CD4-positive, alpha-beta T cell treated with Interleukin-21 for 1 hour (primary cell): Measurements from ENCODE around the gene KLHL22.
"Not testable (repeated sequence)": the region's sequence is repeated elsewhere in the genome, so short reads cannot be mapped to it uniquely, and the experiment has no call there.

ENCODE experiments used
- DNase-seq: peaks from one replicate; pipeline ENCODE4 v3.0.0-alpha.2; 2020

Gene KLHL22

GRCh38 chr22:20523086-20523983 is 27.7 kb upstream of the KLHL22 start:
- peak; percentile 25 for DNase-seq

DNA sequence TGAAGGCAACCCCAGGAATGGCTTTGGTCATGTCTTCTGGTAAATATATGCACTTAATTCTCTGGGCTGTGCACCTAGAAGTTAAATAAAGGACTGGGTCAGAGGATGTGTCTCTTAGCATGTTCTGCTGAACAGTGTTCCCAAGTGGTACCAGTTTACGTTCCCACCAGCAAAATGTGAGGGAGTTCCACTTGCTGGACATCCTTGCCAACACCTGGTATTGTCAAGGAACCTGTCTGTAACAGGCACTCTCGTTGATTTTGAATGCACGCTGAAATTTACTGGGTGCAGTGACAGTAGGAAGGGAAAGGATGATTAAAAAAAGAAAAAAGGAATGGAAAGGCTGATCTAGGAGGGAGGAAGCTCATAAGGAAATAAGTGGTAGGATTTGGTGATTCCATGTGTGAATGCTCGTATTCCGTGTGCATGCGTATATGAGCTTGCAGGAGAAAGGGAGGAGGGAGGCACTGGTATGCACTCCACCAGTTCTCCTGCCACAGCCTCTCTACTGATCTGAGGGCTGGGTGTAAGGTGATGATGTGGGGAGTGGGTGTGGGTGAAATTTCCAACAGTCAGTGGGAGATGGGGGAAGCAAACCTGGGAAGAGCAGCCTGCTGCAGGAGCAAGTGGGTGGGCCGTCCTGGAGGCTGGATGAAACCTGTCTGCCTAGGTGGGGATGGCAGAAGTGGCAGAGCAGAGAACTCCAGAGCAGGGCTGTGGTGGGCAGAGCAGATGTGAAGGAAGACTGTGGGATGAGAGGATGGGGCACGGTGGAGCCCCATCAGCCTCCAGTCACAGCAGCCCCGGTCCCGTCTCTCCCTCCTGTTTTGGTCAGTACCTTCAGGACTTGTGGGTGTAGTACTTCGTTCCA is 26.8 kb upstream of the KLHL22 start:
- no peak for DNase-seq

DNA sequence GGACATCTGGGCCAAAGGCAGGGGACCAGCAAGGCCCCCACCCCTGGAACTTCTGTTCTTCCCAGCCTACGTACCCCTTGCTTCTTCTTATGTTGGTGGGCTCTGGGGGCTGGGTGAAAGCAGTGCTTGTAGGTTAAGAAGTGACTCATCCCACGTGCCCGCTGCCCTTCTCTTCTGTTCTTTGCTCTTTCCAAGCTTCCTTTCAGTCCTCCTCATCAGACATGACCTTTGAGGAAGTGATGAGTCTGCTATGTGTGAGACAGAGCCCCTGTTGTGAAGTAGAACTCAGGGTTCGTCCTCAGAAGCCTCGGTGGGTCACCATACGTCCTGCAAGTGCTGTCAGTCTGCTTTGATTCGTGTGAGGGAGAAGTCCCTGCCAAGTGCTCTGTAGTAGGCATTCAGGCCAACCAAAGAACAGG is 24.5 kb upstream of the KLHL22 start:
- DNase-seq = no peak

DNA sequence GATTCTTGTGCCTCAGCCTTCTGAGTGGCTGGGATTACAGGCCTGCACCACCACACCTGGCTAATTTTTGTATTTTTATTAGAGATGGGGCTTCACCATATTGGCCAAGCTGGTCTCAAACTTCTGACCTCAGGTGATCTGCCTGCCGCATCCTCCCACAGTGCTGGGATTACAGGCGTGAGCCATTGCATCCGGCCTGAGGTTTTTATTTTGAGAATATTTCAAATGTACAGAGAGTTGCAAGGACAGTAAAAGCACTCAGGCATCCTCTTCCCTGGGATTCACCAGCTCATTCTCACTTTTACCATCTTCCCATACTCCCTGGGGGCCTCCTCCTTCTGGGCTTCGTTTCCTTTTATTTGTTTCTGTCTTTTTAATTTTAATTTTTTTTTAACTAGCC is 24.0 kb upstream of the KLHL22 start:
- no peak for DNase-seq

GRCh38 chr22:20517841-20518592 is 22.4 kb upstream of the KLHL22 start:
- DNase-seq = no peak

DNA sequence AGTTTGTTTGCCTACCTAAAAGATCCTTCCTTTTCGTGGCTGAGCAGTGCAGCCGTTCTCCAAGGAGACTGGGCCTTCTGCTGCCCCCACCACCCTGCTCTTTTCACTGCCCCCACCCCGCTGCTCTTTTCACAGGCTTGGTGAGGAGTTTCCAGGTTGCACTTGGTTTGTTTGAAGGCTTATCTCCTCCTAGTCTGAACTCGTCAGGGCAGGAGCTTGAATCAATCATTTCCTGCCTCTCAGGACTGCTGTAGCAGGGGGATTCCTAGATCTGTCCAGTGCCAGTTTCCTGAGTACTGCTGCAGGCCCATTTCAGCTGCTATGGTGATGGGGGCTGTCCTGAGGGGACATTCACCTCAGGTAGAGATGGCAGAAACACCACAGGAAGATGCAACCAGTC is 21.8 kb upstream of the KLHL22 start:
- DNase-seq = no peak

- no peak for DNase-seq
Measured at GRCh38 chr22:20516399-20516798, 20.8 kb upstream of the KLHL22 start.

- DNase-seq = no peak
Measured at GRCh38 chr22:20514658-20515406, 19.2 kb upstream of the KLHL22 start.

DNA sequence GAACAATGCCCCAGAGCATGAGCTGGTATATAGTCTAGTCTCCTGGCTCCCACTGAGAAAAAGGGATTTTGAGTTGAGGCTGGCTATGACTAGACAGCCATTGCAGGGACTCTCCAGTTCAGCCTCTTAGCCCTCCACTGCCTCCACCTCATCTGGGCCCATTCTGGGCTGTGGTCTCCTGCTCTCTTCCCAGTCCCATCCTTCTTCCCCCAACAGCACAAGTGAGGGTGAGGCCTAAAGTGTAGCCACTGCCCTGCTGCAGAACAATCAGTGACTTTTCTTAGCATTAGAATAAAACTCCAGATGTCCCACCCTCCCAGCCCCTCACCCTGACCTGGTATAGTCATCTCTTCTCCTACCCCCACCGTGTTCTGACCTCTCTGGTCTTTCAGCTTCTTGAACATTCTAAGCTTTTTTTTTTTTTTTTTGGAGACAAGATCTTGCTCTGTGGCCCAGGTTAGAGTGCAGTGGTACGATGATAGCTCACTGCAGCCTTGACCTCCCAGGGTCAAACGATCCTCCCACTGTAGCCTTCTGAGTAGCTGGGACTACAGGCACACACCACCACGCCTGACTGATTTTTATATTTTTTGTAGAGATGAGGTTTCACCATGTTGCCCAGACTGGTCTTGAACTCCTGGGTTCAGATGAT is 16.1 kb upstream of the KLHL22 start:
- DNase-seq = no peak

DNA sequence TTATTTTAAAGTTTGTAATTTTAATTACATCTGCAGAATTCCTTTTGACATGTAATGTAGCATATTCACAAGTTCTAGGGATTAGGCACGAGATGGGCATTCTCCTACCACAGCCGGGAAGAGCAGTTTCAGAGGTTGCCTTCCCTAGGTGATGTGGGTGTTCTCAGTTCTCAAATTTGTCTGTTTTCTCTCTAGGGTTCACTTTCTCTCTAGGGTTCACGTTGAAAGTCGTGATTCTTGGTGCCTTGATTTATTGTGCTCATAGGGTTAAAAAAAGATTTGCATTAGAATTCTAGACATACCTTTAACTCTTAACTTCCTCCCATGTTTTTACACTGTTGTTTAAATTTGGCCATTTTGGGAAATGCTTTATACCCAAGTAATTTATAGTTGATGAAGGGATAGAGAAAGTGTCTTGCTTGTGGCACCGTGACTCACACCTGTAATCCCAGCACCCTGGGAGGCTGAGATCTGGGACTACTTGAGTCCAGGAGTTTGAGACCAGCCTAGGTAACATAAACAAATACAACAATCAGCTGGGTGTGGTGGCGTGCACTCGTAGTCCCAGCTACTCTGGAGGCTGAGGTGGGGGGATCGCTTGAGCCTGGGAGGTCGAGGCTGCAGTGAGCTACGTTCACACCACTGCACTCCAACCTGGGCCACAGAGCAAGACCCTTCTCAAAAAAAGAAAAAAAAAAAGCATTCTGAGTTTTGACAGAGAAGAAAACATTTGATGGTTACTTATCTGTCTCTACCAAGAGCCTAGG is 15.4 kb upstream of the KLHL22 start:
- no peak for DNase-seq

- peak; percentile 61 for DNase-seq
Measured at GRCh38 chr22:20509344-20510047, 13.9 kb upstream of the KLHL22 start.

DNA sequence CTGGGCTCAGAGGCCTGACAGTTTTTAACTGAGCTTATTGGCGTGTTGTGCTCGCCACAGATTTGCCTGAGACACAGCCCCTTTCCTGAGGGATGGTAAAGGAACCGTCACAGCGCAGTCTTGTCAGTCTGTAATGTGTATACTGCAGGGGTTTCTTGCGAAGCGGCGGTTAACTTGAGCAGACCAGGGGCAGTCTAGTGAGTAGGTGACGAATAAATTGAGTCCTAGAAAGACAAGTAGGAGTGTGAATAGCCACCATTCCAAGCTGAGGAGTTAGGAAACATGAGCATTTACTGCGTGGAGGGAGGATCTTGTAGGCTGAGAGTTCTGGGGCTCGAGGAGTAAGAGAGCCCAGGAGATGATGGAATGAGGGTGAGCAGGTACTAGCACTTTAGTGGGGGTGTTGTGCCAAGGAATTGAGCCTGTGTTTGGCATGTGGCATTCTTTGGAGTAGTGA is 13.2 kb upstream of the KLHL22 start:
- no peak for DNase-seq

- DNase-seq = not testable (repeated sequence)
Measured at GRCh38 chr22:20508067-20508755, 12.6 kb upstream of the KLHL22 start.

GRCh38 chr22:20507253-20508066 is 11.9 kb upstream of the KLHL22 start, which contains the start of gene MED15:
MED15 (plus strand) TSS chr22:20507610; CDS start chr22:20507679, 69 bp downstream.
- peak; percentile 88 for DNase-seq

DNA sequence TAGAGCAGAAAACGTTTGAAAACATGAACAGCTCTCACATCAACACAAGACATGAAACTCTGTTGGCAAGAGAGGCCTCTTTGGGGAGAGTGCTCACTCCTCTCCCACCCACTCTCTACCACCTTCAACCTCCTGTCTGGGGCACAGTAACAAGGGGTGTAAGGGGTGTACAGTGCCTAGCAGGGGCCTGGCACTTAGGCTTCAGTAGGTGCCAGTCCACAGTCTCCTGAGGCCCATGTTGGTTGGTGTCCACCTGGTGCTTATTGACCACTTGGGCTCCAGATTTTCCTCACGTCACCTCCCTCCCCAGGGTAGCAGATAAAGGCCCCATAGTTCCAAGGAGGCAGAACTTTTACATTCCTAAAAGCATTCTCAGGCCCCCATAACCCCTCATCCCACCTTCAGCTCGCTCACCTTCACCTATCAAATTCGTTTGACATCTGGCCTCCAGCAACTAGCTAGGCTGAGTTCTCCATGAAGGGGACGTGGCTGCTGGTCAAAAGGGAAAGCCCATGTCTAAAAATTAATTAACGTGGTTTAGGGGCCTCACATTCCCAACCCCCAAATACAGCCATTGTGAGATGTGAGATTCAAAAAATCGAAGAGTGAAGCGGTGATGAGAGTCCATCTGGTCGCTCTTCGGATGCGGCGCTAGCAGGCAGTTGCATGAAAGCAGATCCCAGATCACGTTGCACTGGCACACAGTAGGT is 11.1 kb upstream of the KLHL22 start:
- DNase-seq = no peak

DNA sequence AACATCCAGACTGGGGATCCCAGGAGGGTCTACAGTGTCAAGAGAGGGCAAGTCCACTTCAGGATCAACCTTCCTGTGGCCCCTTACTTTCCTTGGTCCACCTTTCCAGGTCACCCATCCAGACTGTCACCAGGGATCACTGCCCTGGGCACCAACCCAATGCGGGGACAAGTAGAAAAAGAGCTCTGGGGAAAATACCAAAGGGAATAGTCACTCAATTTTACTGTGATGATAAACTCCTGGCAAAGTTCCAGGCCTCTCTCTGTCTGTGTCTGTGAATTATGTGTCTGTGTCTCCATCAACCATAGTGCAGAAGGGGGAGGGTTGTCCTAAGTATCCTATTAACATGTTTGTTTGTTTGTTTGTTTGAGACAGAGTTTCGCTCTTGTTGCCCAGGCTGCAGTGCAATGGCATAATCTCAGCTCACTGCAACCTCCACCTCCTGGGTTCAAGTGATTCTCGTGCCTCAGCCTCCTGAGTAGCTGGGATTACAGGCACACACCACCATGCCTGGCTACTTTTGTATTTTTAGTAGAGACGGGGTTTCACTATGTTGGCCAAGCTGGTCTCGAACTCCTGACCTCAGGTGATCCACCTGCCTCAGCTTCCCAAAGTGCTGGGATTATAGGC is 8.8 kb upstream of the KLHL22 start:
- not testable (repeated sequence) for DNase-seq

DNA sequence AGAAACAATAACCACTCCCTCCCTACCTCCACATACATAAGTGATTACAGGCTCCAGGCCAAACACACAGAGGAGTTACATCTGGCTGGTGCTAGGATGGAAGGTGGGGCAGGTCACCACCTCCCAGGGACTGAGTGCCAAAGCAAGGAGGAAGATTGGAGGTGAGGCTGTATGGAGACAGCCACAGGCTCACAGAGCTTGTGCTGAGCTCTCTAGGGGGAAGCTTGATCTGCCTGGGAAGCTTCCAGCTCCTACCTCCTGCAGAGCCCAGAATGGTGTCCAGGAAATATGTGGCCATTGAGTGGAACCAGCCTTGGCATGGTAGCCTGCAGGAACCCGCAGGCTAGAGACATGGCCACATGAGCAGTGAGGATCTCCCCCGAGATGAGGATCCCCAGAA is 8.2 kb upstream of the KLHL22 start:
- DNase-seq = no peak
